ENCODE results near the gene SPEG.

The SPEG gene

DNA sequence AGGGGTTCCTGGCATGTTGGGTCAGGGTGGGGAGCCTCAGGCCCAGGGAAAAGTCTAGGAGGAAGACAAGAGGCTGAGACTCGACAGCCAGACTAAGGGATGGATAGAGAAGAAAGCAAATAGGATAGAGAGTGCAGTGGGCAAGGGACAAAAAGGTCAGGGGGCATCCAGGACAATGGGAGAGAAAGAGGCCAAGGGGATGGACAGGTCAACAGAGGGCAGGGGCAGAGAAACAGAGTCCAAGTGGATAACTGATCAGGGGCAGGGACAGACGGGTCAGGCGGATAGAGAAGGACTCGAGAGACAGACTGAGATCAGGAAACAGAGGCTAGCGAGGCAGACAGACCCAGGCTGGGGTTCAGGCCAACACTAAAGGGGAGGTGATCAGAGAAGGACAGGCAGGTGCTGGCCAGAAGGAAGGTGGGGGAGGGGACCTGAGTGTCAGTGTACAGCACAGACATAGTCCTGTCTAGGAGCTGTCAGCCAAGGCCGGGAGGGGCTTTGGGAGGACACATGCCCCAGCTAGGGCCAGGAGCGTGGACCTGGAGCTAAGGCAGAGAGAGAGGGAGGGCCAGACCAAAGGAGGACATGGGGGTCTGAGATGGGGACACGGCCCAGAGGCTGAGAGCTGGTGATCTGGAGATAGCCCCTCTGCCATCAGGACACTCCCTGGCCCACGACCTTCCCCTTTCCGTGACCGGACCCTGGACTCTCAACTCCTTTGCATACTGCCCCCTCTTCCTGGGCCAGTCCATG, 91.9 kb downstream of the SPEG start:
- Histone ChIP-seq H3K4me1 (peaks cover 60% of the 10 kb centered on the region), H3K4me3 (ENCODE audit: low read depth, low read length) (peak overlapping the region; percentile 30), H3K27me3 (no peaks in the 10 kb centered on the region), H3K9me3 (no peaks in the 10 kb centered on the region), H3K36me3 (no peaks in the 10 kb centered on the region)
- DNase-seq, result peak; percentile 44
- no peak for TF ChIP-seq CTCF (IDR thresholded peaks at IDR 0.05; ENCODE audit: low read depth, low read length)

DNA sequence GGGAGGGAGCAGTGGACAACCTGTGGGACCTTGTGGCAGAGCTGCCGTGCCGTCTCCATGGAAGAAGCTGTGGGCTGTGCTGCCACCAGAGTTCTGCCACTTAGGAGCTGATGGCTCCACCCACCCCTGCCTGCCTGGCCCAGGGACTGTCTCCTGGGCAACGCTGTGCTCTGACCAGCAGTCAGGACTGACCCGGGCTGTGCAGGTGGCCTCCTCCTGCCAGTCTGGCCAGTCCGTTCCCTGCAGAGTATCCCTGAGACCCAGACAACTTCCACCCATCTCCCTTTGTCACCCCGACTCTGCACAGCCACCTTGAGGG, 92.4 kb downstream of the SPEG start:
- Histone ChIP-seq H3K4me3 (ENCODE audit: low read depth, low read length) (peak overlapping the region; percentile 10), H3K36me3 (no peaks in the 10 kb centered on the region), H3K9me3 (no peaks in the 10 kb centered on the region), H3K27me3 (no peaks in the 10 kb centered on the region), H3K4me1 (peaks cover 55% of the 10 kb centered on the region)
- TF ChIP-seq CTCF (IDR thresholded peaks at IDR 0.05; ENCODE audit: low read depth, low read length), result no peak
- DNase-seq, result peak; percentile 62

DNA sequence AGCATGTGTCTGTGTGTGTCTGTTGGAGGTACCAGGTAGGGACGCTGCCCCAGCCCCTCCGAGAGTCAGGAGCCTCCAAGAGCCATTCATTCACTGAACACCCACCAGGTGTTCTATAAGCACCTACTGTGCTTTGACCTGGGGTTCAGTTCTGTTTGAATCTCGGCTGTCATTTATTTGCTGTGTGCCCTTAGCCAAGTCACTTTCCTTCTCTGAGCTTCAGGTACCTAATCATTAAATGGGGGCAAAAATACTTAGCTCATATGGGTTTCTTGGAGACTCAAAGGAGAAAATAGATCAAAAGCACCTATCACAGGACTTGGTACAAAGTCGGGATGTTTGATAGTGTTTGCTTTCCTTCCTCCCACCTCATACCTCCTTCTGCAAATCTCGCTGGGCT, 92.8 kb downstream of the SPEG start:
- H3K36me3 ChIP-seq, result no peaks in the 10 kb centered on the region
- H3K4me3 ChIP-seq (ENCODE audit: low read depth, low read length), result no peak overlapping the region; the same call in 1 of the 2 replicates
- no peak for DNase-seq
- no peaks in the 10 kb centered on the region for H3K9me3 ChIP-seq
- peaks cover 55% of the 10 kb centered on the region for H3K4me1 ChIP-seq
- H3K27me3 ChIP-seq, result no peaks in the 10 kb centered on the region
- no peak for TF ChIP-seq CTCF (IDR thresholded peaks at IDR 0.05; ENCODE audit: low read depth, low read length)

DNA sequence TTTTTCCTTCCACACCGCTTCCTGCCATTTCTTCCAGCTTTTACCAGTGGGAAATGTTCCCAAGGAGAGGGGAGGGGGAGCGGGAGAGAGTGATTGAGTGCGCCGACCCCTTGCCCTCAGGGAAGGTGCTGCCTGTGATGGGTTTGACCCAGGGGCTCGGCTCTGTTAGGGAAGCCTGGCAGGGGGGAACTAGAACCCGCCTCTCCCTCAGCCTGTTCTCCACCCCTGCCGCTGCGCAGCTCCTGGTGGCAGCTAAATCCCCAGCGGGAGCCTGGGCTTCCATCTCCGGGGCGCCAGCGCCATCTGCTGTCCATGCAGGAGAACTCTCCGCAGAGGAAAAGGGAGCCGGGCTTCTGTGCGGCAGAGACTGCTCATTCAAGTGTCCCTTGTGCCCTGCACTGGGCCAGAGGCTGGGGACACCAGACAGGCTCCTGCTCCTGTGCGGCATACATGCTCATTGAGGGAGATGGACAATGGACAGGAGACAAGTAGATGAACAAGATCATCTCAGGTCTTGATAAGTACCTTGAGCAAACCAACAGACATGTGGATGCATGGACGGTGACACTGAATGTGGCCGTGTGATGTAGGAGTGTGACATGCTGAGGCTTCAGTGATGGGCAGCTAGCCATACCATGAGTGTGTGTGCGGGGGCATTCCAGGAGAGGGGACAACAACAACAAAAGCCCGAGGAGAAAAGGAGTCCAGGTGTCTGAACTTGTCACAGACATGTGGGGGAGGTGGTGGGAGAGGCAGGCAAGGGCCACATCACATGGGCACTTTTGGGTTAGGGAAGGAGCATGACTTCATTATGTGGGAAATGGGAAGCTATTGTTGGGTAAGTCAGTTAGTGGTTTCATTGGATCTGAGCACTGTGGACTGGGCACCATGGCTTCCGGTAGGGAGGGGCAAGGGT, 95.7 kb downstream of the SPEG start:
- peak; percentile 98 for TF ChIP-seq CTCF (IDR thresholded peaks at IDR 0.05; ENCODE audit: low read depth, low read length)
- no peak overlapping the region for H3K4me3 ChIP-seq (ENCODE audit: low read depth, low read length)
- DNase-seq, result peak; percentile 93
- H3K4me1 ChIP-seq, result peaks cover 33% of the 10 kb centered on the region
- no peaks in the 10 kb centered on the region for H3K36me3 ChIP-seq
- no peaks in the 10 kb centered on the region for H3K27me3 ChIP-seq
- H3K9me3 ChIP-seq, result no peaks in the 10 kb centered on the region

DNA sequence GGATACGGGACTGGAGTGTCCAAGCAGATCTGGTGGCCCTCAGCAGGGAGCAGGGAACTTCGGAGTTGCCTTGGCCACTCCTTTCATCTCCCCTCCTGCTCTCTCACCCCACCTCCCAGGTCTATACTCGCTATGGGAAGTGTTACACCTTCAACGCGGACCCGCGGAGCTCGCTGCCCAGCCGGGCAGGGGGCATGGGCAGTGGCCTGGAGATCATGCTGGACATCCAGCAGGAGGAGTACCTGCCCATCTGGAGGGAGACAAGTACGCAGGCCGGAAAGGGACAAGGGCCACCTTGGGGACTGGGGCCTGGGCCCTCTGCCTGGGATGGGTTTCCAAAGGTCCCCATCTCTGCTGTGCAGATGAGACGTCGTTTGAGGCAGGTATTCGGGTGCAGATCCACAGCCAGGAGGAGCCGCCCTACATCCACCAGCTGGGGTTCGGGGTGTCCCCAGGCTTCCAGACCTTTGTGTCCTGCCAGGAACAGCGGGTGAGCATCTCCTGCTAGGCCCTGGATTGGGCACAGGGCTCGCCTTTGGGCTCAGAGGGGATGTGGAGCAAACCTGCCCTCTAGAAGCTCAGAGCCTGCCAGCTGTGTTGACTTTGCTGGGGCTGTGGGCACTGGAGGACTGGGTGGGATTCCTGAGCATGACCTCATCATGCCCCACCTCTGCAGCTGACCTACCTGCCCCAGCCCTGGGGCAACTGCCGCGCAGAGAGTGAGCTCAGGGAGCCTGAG, 97.2 kb downstream of the SPEG start:
- TF ChIP-seq CTCF (IDR thresholded peaks at IDR 0.05; ENCODE audit: low read depth, low read length), result no peak
- no peak overlapping the region for H3K4me3 ChIP-seq (ENCODE audit: low read depth, low read length)
- no peaks in the 10 kb centered on the region for H3K9me3 ChIP-seq
- no peaks in the 10 kb centered on the region for H3K27me3 ChIP-seq
- H3K4me1 ChIP-seq, result peaks cover 19% of the 10 kb centered on the region
- no peak for DNase-seq
- no peaks in the 10 kb centered on the region for H3K36me3 ChIP-seq

Data from BE2C (cell line).